ENCODE results near the gene CCDC170.

Gene CCDC170

GRCh38 chr6:151498327-151498726, 4.5 kb downstream of the CCDC170 start:
- no peaks in the 10 kb centered on the region for H3K9me2 ChIP-seq (ENCODE audit: low read depth, low read length)
- no peak overlapping the region for H3K9ac ChIP-seq (ENCODE audit: low read length)
- no peak overlapping the region for H2AFZ ChIP-seq (ENCODE audit: low read length)

GRCh38 chr6:151499551-151499950, 5.7 kb downstream of the CCDC170 start:
- H3K79me2 ChIP-seq (ENCODE audit: insufficient read depth, low read length): no peaks in the 10 kb centered on the region
- H3K36me3 ChIP-seq (ENCODE audit: insufficient read depth, low read length): no peaks in the 10 kb centered on the region
- no peak overlapping the region for H3K9ac ChIP-seq (ENCODE audit: low read length)
- no peak overlapping the region for H2AFZ ChIP-seq (ENCODE audit: low read length)
- no peaks in the 10 kb centered on the region for H3F3A ChIP-seq (ENCODE audit: insufficient read depth, low read length)
- 0 out of 2 replicates have a peak, but pooled peaks cover 3% of the 10 kb centered on the region for H3K27me3 ChIP-seq (ENCODE audit: insufficient read depth, low read length)
- no peak for TF ChIP-seq CTCF (IDR thresholded peaks at IDR 0.05; ENCODE audit: low read length)
- no peak for TF ChIP-seq EZH2 (IDR thresholded peaks at IDR 0.05; ENCODE audit: borderline replicate concordance, low read length)
- no peaks in the 10 kb centered on the region for H3K4me1 ChIP-seq (ENCODE audit: insufficient read depth, low read length, severe bottlenecking)
- no peaks in the 10 kb centered on the region for H4K20me1 ChIP-seq (ENCODE audit: insufficient read depth, low read length)
- no peak overlapping the region for H3K4me2 ChIP-seq (ENCODE audit: low read length)
- H3K9me3 ChIP-seq (ENCODE audit: low read length): no peaks in the 10 kb centered on the region
- H3K27ac ChIP-seq (ENCODE audit: low read depth, low read length, poor library complexity, severe bottlenecking): no peak overlapping the region
- no peaks in the 10 kb centered on the region for H3K9me2 ChIP-seq (ENCODE audit: low read depth, low read length)
- H3K4me3 ChIP-seq (ENCODE audit: low read depth, low read length, poor library complexity, severe bottlenecking): no peak overlapping the region

More at GRCh38 chr6:151498327-151498726, 4.5 kb downstream of the CCDC170 start:
- Histone ChIP-seq H3K4me3 (ENCODE audit: low read depth, low read length, poor library complexity, severe bottlenecking) (no peak overlapping the region), H3K4me1 (ENCODE audit: insufficient read depth, low read length, severe bottlenecking) (no peaks in the 10 kb centered on the region), H3K9me3 (ENCODE audit: low read length) (no peaks in the 10 kb centered on the region), H3K4me2 (ENCODE audit: low read length) (no peak overlapping the region), H3K36me3 (ENCODE audit: insufficient read depth, low read length) (no peaks in the 10 kb centered on the region), H3K27me3 (ENCODE audit: insufficient read depth, low read length) (0 out of 2 replicates have a peak, but pooled peaks cover 3% of the 10 kb centered on the region), H3K79me2 (ENCODE audit: insufficient read depth, low read length) (no peaks in the 10 kb centered on the region), H3K27ac (ENCODE audit: low read depth, low read length, poor library complexity, severe bottlenecking) (no peak overlapping the region), H3F3A (ENCODE audit: insufficient read depth, low read length) (no peaks in the 10 kb centered on the region), H4K20me1 (ENCODE audit: insufficient read depth, low read length) (no peaks in the 10 kb centered on the region)
- TF ChIP-seq CTCF (IDR thresholded peaks at IDR 0.05; ENCODE audit: low read length) (no peak), EZH2 (IDR thresholded peaks at IDR 0.05; ENCODE audit: borderline replicate concordance, low read length) (no peak)

GRCh38 chr6:151501511-151502136, 7.8 kb downstream of the CCDC170 start:
- H3K27me3 ChIP-seq (ENCODE audit: insufficient read depth, low read length): 0 out of 2 replicates have a peak, but pooled peaks cover 2% of the 10 kb centered on the region
- H3K9me3 ChIP-seq (ENCODE audit: low read length): no peaks in the 10 kb centered on the region
- no peak overlapping the region for H2AFZ ChIP-seq (ENCODE audit: low read length)
- no peaks in the 10 kb centered on the region for H3K4me1 ChIP-seq (ENCODE audit: insufficient read depth, low read length, severe bottlenecking)
- H3K4me3 ChIP-seq (ENCODE audit: low read depth, low read length, poor library complexity, severe bottlenecking): no peak overlapping the region
- no peak overlapping the region for H3K4me2 ChIP-seq (ENCODE audit: low read length)
- H4K20me1 ChIP-seq (ENCODE audit: insufficient read depth, low read length): no peaks in the 10 kb centered on the region
- H3K79me2 ChIP-seq (ENCODE audit: insufficient read depth, low read length): no peaks in the 10 kb centered on the region
- no peaks in the 10 kb centered on the region for H3F3A ChIP-seq (ENCODE audit: insufficient read depth, low read length)
- no peaks in the 10 kb centered on the region for H3K9me2 ChIP-seq (ENCODE audit: low read depth, low read length)
- no peak for TF ChIP-seq EZH2 (IDR thresholded peaks at IDR 0.05; ENCODE audit: borderline replicate concordance, low read length)
- no peak for TF ChIP-seq CTCF (IDR thresholded peaks at IDR 0.05; ENCODE audit: low read length)
- H3K36me3 ChIP-seq (ENCODE audit: insufficient read depth, low read length): no peaks in the 10 kb centered on the region
- H3K9ac ChIP-seq (ENCODE audit: low read length): no peak overlapping the region
- no peak overlapping the region for H3K27ac ChIP-seq (ENCODE audit: low read depth, low read length, poor library complexity, severe bottlenecking)
